ENCODE measurements around the gene BRWD1. TPM values are rescaled to one million over a fixed set of nuclear protein-coding genes. Genes with fewer than 3 reads are reported as not detected.
"Not testable (repeated sequence)": the region's sequence is repeated elsewhere in the genome, so short reads cannot be mapped to it uniquely, and the experiment has no call there.

Gene BRWD1
- total RNA-seq, 1 experiment from 2014 or later, result 53.3 TPM

- POLR2A ChIA-PET; H3K4me3 Mint-ChIP-seq; H3K36me3 Mint-ChIP-seq; H3K27ac Mint-ChIP-seq; H3K27me3 Mint-ChIP-seq (ENCODE audit: low read depth); H3K9me3 Mint-ChIP-seq; DNase-seq (ENCODE audit: low spot score): not testable (repeated sequence)
- peaks cover 13% of the 10 kb centered on the region for H3K4me1 Mint-ChIP-seq
- peak; percentile 32; the same call in 1 of the 2 replicates for ATAC-seq
- TF ChIP-seq, protein P1, sequence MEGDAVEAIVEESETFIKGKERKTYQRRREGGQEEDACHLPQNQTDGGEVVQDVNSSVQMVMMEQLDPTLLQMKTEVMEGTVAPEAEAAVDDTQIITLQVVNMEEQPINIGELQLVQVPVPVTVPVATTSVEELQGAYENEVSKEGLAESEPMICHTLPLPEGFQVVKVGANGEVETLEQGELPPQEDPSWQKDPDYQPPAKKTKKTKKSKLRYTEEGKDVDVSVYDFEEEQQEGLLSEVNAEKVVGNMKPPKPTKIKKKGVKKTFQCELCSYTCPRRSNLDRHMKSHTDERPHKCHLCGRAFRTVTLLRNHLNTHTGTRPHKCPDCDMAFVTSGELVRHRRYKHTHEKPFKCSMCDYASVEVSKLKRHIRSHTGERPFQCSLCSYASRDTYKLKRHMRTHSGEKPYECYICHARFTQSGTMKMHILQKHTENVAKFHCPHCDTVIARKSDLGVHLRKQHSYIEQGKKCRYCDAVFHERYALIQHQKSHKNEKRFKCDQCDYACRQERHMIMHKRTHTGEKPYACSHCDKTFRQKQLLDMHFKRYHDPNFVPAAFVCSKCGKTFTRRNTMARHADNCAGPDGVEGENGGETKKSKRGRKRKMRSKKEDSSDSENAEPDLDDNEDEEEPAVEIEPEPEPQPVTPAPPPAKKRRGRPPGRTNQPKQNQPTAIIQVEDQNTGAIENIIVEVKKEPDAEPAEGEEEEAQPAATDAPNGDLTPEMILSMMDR (IDR thresholded peaks at IDR 0.05), result 0 out of 2 replicates have a peak, but pooled peaks have one; percentile 13
- CTCF ChIA-PET, result interaction anchor here (1.4 to 3.2 kb wide), 3 partner anchors 9 to 472 kb away, joined by 5 to 28 read pairs (median 6); no protein-coding TSS in a partner anchor
Measured at GRCh38 chr21:39136138-39136537, 177.3 kb downstream of the BRWD1 start.

GRCh38 chr21:39134288-39134810 is 179.1 kb downstream of the BRWD1 start:
- Mint-ChIP-seq H3K27ac (no peak overlapping the region), H3K36me3 (no peaks in the 10 kb centered on the region), H3K4me1 (peaks cover 13% of the 10 kb centered on the region), H3K9me3 (peaks cover 12% of the 10 kb centered on the region), H3K27me3 (ENCODE audit: low read depth) (no peaks in the 10 kb centered on the region), H3K4me3 (no peak overlapping the region)
- DNase-seq (ENCODE audit: low spot score) (no peak), ATAC-seq (no peak)
- ChIA-PET POLR2A (no interaction called here), CTCF (interaction anchor here (1.5 kb wide), 1 partner anchor 37 kb away, joined by 3 read pairs; no protein-coding TSS in a partner anchor)
- TF ChIP-seq KAT7 (CRISPR knock-in tag; IDR thresholded peaks at IDR 0.05; ENCODE audit: borderline replicate concordance) (no peak), PRDM15 (CRISPR knock-in tag; IDR thresholded peaks at IDR 0.05) (no peak), ATF1 (CRISPR knock-in tag; IDR thresholded peaks at IDR 0.05) (no peak), ZNF512 (CRISPR knock-in tag; IDR thresholded peaks at IDR 0.05; ENCODE audit: borderline replicate concordance) (no peak), ZNF219 (CRISPR knock-in tag; IDR thresholded peaks at IDR 0.05; ENCODE audit: borderline replicate concordance) (no peak)
- TF ChIP-seq, protein P2, sequence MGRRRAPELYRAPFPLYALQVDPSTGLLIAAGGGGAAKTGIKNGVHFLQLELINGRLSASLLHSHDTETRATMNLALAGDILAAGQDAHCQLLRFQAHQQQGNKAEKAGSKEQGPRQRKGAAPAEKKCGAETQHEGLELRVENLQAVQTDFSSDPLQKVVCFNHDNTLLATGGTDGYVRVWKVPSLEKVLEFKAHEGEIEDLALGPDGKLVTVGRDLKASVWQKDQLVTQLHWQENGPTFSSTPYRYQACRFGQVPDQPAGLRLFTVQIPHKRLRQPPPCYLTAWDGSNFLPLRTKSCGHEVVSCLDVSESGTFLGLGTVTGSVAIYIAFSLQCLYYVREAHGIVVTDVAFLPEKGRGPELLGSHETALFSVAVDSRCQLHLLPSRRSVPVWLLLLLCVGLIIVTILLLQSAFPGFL (CRISPR knock-in tag; IDR thresholded peaks at IDR 0.05; ENCODE audit: borderline replicate concordance), result no peak

Other genes with a start within 250 kb of the BRWD1 start
- 64.0 to 70.4 TPM (median 68.6 TPM) in 3 replicates for gene PSMG1, start 130.2 kb downstream of the BRWD1 start, total RNA-seq (2021)
- gene HMGN1, start 35.5 kb upstream of the BRWD1 start, total RNA-seq (2021), result 469 to 522 TPM (median 522 TPM) in 3 replicates
- 0.64 to 1.0 TPM (median 0.76 TPM) in 3 replicates for gene LCA5L, start 132.1 kb upstream of the BRWD1 start, total RNA-seq (2021)
- 3.2 to 4.8 TPM (median 4.0 TPM) in 3 replicates for gene SH3BGR, start 138.3 kb upstream of the BRWD1 start, total RNA-seq (2021)

Data from WTC11 (cell line).